Measurements from ENCODE around the gene HES1.
A peak's percentile ranks its signal among the peaks of the same experiment; 100 is the strongest.
"Not testable (repeated sequence)": the region's sequence is repeated elsewhere in the genome, so short reads cannot be mapped to it uniquely, and the experiment has no call there.

The HES1 gene

GRCh38 chr3:194150935-194151302, 15.0 kb downstream of the HES1 start:
- not testable (repeated sequence) for H2BK5ac ChIP-seq (ENCODE audit: low read length); H3K56ac ChIP-seq (ENCODE audit: low read length); H3K18ac ChIP-seq (ENCODE audit: low read length); H4K8ac ChIP-seq (ENCODE audit: low read depth, low read length); H3K79me1 ChIP-seq (ENCODE audit: low read length); H3K23ac ChIP-seq (ENCODE audit: low read length); H3K27me3 ChIP-seq (ENCODE audit: insufficient read depth, low read length, poor library complexity); H2BK15ac ChIP-seq (replicated peaks; ENCODE audit: low read depth); H2AK5ac ChIP-seq (ENCODE audit: low read length); DNase-seq; H3K4me1 ChIP-seq (ENCODE audit: control insufficient read depth, low read depth, low read length); H3K4ac ChIP-seq (ENCODE audit: low read depth, low read length); H3K27ac ChIP-seq (ENCODE audit: low read depth, low read length); H3K4me2 ChIP-seq (ENCODE audit: low read length); H3K9ac ChIP-seq (ENCODE audit: low read length); H3K4me3 ChIP-seq (ENCODE audit: low read length); H4K5ac ChIP-seq (ENCODE audit: low read length); H3K79me2 ChIP-seq (ENCODE audit: control insufficient read depth, insufficient read depth, low read length); H2BK120ac ChIP-seq (ENCODE audit: low read depth, low read length); H3K36me3 ChIP-seq (ENCODE audit: control insufficient read depth, insufficient read depth, low read length)
- no CpG with 5 or more reads among the region's 2 CpGs for WGBS (ENCODE audit: extremely low coverage, insufficient coverage, low lambda C conversion rate)

GRCh38 chr3:194154346-194154745, 18.4 kb downstream of the HES1 start:
- H3K4me2 ChIP-seq (ENCODE audit: low read length): no peak overlapping the region
- WGBS (ENCODE audit: extremely low coverage, insufficient coverage, low lambda C conversion rate): no CpG with 5 or more reads among the region's 6 CpGs
- no peak for DNase-seq

GRCh38 chr3:194156095-194156494, 20.1 kb downstream of the HES1 start:
- Histone ChIP-seq H2BK15ac (replicated peaks; ENCODE audit: low read depth) (no peak overlapping the region), H3K23ac (ENCODE audit: low read length) (no peak overlapping the region), H3K4me3 (ENCODE audit: low read length) (no peak overlapping the region), H3K56ac (ENCODE audit: low read length) (peak overlapping the region; percentile 15), H3K27ac (ENCODE audit: low read depth, low read length) (no peak overlapping the region), H3K4me1 (ENCODE audit: control insufficient read depth, low read depth, low read length) (no peaks in the 10 kb centered on the region), H3K36me3 (ENCODE audit: control insufficient read depth, insufficient read depth, low read length) (no peaks in the 10 kb centered on the region), H4K5ac (ENCODE audit: low read length) (no peak overlapping the region), H3K18ac (ENCODE audit: low read length) (no peak overlapping the region), H3K4me2 (ENCODE audit: low read length) (no peak overlapping the region), H3K27me3 (ENCODE audit: insufficient read depth, low read length, poor library complexity) (no peaks in the 10 kb centered on the region), H3K9ac (ENCODE audit: low read length) (no peak overlapping the region), H2AK5ac (ENCODE audit: low read length) (no peak overlapping the region), H2BK5ac (ENCODE audit: low read length) (no peak overlapping the region), H3K4ac (ENCODE audit: low read depth, low read length) (no peak overlapping the region), H4K8ac (ENCODE audit: low read depth, low read length) (no peak overlapping the region), H3K79me2 (ENCODE audit: control insufficient read depth, insufficient read depth, low read length) (no peaks in the 10 kb centered on the region), H2BK120ac (ENCODE audit: low read depth, low read length) (no peak overlapping the region), H3K79me1 (ENCODE audit: low read length) (no peaks in the 10 kb centered on the region)
- DNase-seq: no peak
- no CpG with 5 or more reads among the region's 9 CpGs for WGBS (ENCODE audit: extremely low coverage, insufficient coverage, low lambda C conversion rate)

More at GRCh38 chr3:194154346-194154745, 18.4 kb downstream of the HES1 start:
- no peaks in the 10 kb centered on the region for H3K79me2 ChIP-seq (ENCODE audit: control insufficient read depth, insufficient read depth, low read length)
- no peak overlapping the region for H3K9ac ChIP-seq (ENCODE audit: low read length)
- H3K23ac ChIP-seq (ENCODE audit: low read length): no peak overlapping the region
- H3K4me3 ChIP-seq (ENCODE audit: low read length): no peak overlapping the region
- H4K8ac ChIP-seq (ENCODE audit: low read depth, low read length): no peak overlapping the region
- H2BK120ac ChIP-seq (ENCODE audit: low read depth, low read length): no peak overlapping the region
- H3K36me3 ChIP-seq (ENCODE audit: control insufficient read depth, insufficient read depth, low read length): no peaks in the 10 kb centered on the region
- no peak overlapping the region for H3K56ac ChIP-seq (ENCODE audit: low read length)
- H3K27ac ChIP-seq (ENCODE audit: low read depth, low read length): no peak overlapping the region
- no peaks in the 10 kb centered on the region for H3K79me1 ChIP-seq (ENCODE audit: low read length)
- H2AK5ac ChIP-seq (ENCODE audit: low read length): no peak overlapping the region
- H3K18ac ChIP-seq (ENCODE audit: low read length): no peak overlapping the region
- no peak overlapping the region for H3K4ac ChIP-seq (ENCODE audit: low read depth, low read length)
- no peaks in the 10 kb centered on the region for H3K27me3 ChIP-seq (ENCODE audit: insufficient read depth, low read length, poor library complexity)
- no peaks in the 10 kb centered on the region for H3K4me1 ChIP-seq (ENCODE audit: control insufficient read depth, low read depth, low read length)
- no peak overlapping the region for H4K5ac ChIP-seq (ENCODE audit: low read length)
- no peak overlapping the region for H2BK5ac ChIP-seq (ENCODE audit: low read length)
- H2BK15ac ChIP-seq (replicated peaks; ENCODE audit: low read depth): no peak overlapping the region

GRCh38 chr3:194158942-194159439, 23.0 kb downstream of the HES1 start:
- Histone ChIP-seq H3K56ac (ENCODE audit: low read length) (no peak overlapping the region), H3K4me3 (ENCODE audit: low read length) (no peak overlapping the region), H3K4me1 (ENCODE audit: control insufficient read depth, low read depth, low read length) (no peaks in the 10 kb centered on the region), H4K8ac (ENCODE audit: low read depth, low read length) (no peak overlapping the region), H3K4me2 (ENCODE audit: low read length) (no peak overlapping the region), H2AK5ac (ENCODE audit: low read length) (no peak overlapping the region), H3K9ac (ENCODE audit: low read length) (no peak overlapping the region), H3K27me3 (ENCODE audit: insufficient read depth, low read length, poor library complexity) (no peaks in the 10 kb centered on the region), H2BK15ac (replicated peaks; ENCODE audit: low read depth) (no peak overlapping the region), H3K4ac (ENCODE audit: low read depth, low read length) (no peak overlapping the region), H3K79me1 (ENCODE audit: low read length) (no peaks in the 10 kb centered on the region), H4K5ac (ENCODE audit: low read length) (no peak overlapping the region), H3K79me2 (ENCODE audit: control insufficient read depth, insufficient read depth, low read length) (no peaks in the 10 kb centered on the region), H2BK120ac (ENCODE audit: low read depth, low read length) (no peak overlapping the region), H2BK5ac (ENCODE audit: low read length) (no peak overlapping the region), H3K36me3 (ENCODE audit: control insufficient read depth, insufficient read depth, low read length) (no peaks in the 10 kb centered on the region), H3K18ac (ENCODE audit: low read length) (no peak overlapping the region), H3K23ac (ENCODE audit: low read length) (no peak overlapping the region), H3K27ac (ENCODE audit: low read depth, low read length) (no peak overlapping the region)
- no peak for DNase-seq
- WGBS (ENCODE audit: extremely low coverage, insufficient coverage, low lambda C conversion rate): no CpG with 5 or more reads among the region's 3 CpGs

- Histone ChIP-seq H3K79me1 (ENCODE audit: low read length) (no peaks in the 10 kb centered on the region), H4K5ac (ENCODE audit: low read length) (no peak overlapping the region), H3K27ac (ENCODE audit: low read depth, low read length) (no peak overlapping the region), H2AK5ac (ENCODE audit: low read length) (no peak overlapping the region), H2BK15ac (replicated peaks; ENCODE audit: low read depth) (no peak overlapping the region), H3K4ac (ENCODE audit: low read depth, low read length) (no peak overlapping the region), H3K4me1 (ENCODE audit: control insufficient read depth, low read depth, low read length) (no peaks in the 10 kb centered on the region), H3K27me3 (ENCODE audit: insufficient read depth, low read length, poor library complexity) (no peaks in the 10 kb centered on the region), H3K4me3 (ENCODE audit: low read length) (no peak overlapping the region), H3K56ac (ENCODE audit: low read length) (peak overlapping the region; percentile 25), H3K18ac (ENCODE audit: low read length) (no peak overlapping the region), H3K9ac (ENCODE audit: low read length) (no peak overlapping the region), H4K8ac (ENCODE audit: low read depth, low read length) (no peak overlapping the region), H3K23ac (ENCODE audit: low read length) (no peak overlapping the region), H3K79me2 (ENCODE audit: control insufficient read depth, insufficient read depth, low read length) (no peaks in the 10 kb centered on the region), H3K36me3 (ENCODE audit: control insufficient read depth, insufficient read depth, low read length) (no peaks in the 10 kb centered on the region), H3K4me2 (ENCODE audit: low read length) (no peak overlapping the region), H2BK120ac (ENCODE audit: low read depth, low read length) (no peak overlapping the region), H2BK5ac (ENCODE audit: low read length) (no peak overlapping the region)
- no CpG with 5 or more reads among the region's 4 CpGs for WGBS (ENCODE audit: extremely low coverage, insufficient coverage, low lambda C conversion rate)
- DNase-seq: no peak
Measured at GRCh38 chr3:194160158-194160557, 24.2 kb downstream of the HES1 start.
